Stimulated activated CD4-positive, alpha-beta T cell treated with anti-CD3 and anti-CD28 coated beads, TNF-alpha, amount 100 ng/mL, for 48 hours (primary cell): ENCODE results near the gene ZFYVE1.
"Not testable (repeated sequence)": the region's sequence is repeated elsewhere in the genome, so short reads cannot be mapped to it uniquely, and the experiment has no call there.

ENCODE experiments used
- DNase-seq, 3 donors: peaks; one replicate each; pipeline ENCODE4 v3.0.0-alpha.2; 2020; ENCODE audit warnings: low read depth in 3 of 3

The ZFYVE1 gene

GRCh38 chr14:72961016-72961415 lies 65.9 kb downstream of the ZFYVE1 start:
- DNase-seq: not testable (repeated sequence)

GRCh38 chr14:72958548-72958947 lies 68.4 kb downstream of the ZFYVE1 start:
- no peak for DNase-seq

GRCh38 chr14:72957213-72957612 lies 69.7 kb downstream of the ZFYVE1 start:
- no peak for DNase-seq

- not testable (repeated sequence) for DNase-seq
These were observed 70.2 kb downstream of the ZFYVE1 start for GRCh38 chr14:72956741-72957140.

GRCh38 chr14:72952171-72952570 lies 74.7 kb downstream of the ZFYVE1 start:
- no peak for DNase-seq

- DNase-seq: peak; percentile 38 to 51 (median 50)
These were observed 78.3 kb downstream of the ZFYVE1 start for GRCh38 chr14:72948481-72949138.

- DNase-seq: no peak
These were observed 79.3 kb downstream of the ZFYVE1 start for GRCh38 chr14:72947366-72948160.

GRCh38 chr14:72946491-72946890 lies 80.4 kb downstream of the ZFYVE1 start:
- DNase-seq: no peak

- DNase-seq: no peak
These were observed 81.4 kb downstream of the ZFYVE1 start for GRCh38 chr14:72945356-72946027.

GRCh38 chr14:72943876-72944430 lies 83.0 kb downstream of the ZFYVE1 start:
- no peak for DNase-seq

- no peak for DNase-seq
These were observed 84.0 kb downstream of the ZFYVE1 start for GRCh38 chr14:72942934-72943333.

GRCh38 chr14:72941286-72941985 lies 85.5 kb downstream of the ZFYVE1 start:
- DNase-seq: no peak

- DNase-seq: no peak
These were observed 87.3 kb downstream of the ZFYVE1 start for GRCh38 chr14:72939630-72940029.

GRCh38 chr14:72932893-72933292 lies 94.0 kb downstream of the ZFYVE1 start:
- no peak for DNase-seq

- DNase-seq: no peak
These were observed 97.4 kb downstream of the ZFYVE1 start for GRCh38 chr14:72929316-72930080.

GRCh38 chr14:72928872-72929271 lies 98.0 kb downstream of the ZFYVE1 start:
- no peak for DNase-seq

- peak; percentile 84 to 94 (median 92) for DNase-seq
These were observed 100.4 kb downstream of the ZFYVE1 start, which contains the start of gene DCAF4 for GRCh38 chr14:72926292-72927028. TSS of gene DCAF4 (plus strand) at chr14:72926464. CDS start at chr14:72937979, 11,515 bp downstream.

- DNase-seq: no peak
These were observed 101.1 kb downstream of the ZFYVE1 start for GRCh38 chr14:72925815-72926291.

- DNase-seq: no peak
These were observed 101.6 kb downstream of the ZFYVE1 start for GRCh38 chr14:72925171-72925759.

GRCh38 chr14:72924337-72924736 lies 102.6 kb downstream of the ZFYVE1 start:
- no peak for DNase-seq
